GM11168 (cell line): ENCODE measurements around the gene DGLUCY.
"Not testable (repeated sequence)": the region's sequence is repeated elsewhere in the genome, so short reads cannot be mapped to it uniquely, and the experiment has no call there.

Experiments used
- in situ Hi-C: fragments of 300-500 bp; cut with MboI; formaldehyde crosslinking; loops from one replicate; pipeline ENCODE4 v1.12.0; 2022; ENCODE audit warnings: low sequenced_read_pairs; ENCODE audit not compliant: unreplicated experiment

Gene DGLUCY

GRCh38 chr14:91100102-91100501 is 13.8 kb upstream of the DGLUCY start:
- in situ Hi-C loops, result no loop called here

GRCh38 chr14:91103116-91103515 is 10.8 kb upstream of the DGLUCY start:
- in situ Hi-C loops, result no loop called here

- in situ Hi-C loops, result no loop called here
Measured at GRCh38 chr14:91108941-91109611, 4.8 kb upstream of the DGLUCY start.

GRCh38 chr14:91111443-91111842 is 2.4 kb upstream of the DGLUCY start:
- in situ Hi-C loops, result no loop called here

- in situ Hi-C loops, result no loop called here
Measured at GRCh38 chr14:91112194-91112593, 1.7 kb upstream of the DGLUCY start.

DNA sequence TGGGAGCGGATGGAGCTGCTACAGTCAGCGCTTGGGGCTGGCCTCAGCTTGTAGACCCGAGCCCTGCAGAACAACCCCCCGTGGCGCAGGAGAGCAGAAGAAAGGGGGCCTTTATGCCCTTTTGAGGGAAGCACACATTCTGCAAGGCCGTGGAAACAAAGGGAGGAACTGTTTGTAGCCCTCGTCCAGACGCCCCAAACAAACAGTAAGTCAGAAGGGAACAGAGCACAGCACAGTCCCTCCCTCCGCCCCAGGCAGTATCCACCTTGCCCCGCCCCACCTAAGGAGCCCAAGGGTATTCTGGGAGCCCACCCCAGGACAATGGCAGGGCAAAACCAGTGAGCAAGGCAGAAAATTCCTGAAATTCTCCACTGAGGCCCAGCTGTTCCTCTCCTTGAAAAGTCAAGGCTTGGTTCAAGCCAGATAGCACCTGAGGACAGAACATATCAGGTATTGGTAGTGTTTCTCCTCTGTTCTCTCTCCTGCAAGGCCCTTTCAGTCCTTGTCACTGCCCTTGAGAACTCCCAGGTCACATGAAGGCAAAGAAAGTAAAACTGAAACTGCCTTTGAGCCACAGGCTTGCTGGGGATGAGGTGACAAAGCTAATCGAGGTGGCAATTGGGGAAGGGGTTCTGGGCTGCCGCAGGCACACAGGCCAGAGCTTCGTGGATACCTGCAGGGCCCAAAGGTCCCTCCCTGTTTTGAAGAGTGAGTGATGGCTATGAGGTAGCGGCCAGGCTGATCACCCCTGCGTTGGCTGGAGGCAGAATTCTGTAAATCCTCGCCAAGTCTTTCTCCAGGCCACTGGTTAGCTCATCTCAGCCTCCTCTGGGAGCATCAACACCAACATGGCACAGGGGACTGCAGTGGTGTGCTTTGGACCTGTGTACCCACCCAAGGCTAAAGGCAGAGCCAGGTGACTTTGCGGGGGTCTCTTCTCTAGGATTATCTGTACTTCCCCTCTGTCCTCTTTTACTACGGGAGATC is 499 bp downstream of the DGLUCY start:
- in situ Hi-C loops, result no loop called here

DNA sequence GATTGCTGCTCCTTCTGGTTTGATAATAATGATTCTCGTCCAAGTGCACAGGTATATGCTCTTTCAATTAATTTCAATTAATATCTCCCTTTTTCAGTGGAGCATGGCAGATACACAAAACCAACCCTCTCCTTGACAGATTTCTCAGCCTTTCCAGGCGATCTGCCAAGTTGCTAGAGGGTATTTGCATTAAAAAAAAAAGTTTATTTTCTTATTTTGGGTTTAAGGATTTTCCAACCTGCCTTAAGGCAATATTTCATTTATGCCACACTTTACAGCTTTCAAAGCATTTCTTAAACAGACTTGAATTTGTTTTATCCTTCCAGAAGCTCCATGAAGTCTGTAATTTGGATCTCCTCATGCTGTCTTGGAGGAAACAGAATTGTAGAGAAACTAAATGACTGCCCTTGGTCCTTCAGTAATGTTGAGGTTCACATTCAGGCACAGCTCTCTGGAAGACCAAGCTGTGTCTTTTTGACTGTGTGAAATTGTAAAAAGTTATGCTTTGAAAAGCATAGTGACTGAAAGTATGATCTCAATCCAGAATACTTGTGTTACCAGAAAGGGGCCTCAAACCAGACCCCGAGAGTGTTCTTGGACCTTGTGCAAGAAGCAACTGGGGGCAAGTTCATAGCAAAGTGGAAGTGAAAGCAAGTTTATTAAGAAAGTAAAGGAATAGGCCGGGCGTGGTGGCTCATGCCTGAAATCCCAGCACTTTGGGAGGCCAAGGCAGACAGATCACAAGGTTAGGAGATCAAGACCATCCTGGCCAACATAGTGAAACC is 2.3 kb downstream of the DGLUCY start:
- in situ Hi-C loops, result no loop called here

DNA sequence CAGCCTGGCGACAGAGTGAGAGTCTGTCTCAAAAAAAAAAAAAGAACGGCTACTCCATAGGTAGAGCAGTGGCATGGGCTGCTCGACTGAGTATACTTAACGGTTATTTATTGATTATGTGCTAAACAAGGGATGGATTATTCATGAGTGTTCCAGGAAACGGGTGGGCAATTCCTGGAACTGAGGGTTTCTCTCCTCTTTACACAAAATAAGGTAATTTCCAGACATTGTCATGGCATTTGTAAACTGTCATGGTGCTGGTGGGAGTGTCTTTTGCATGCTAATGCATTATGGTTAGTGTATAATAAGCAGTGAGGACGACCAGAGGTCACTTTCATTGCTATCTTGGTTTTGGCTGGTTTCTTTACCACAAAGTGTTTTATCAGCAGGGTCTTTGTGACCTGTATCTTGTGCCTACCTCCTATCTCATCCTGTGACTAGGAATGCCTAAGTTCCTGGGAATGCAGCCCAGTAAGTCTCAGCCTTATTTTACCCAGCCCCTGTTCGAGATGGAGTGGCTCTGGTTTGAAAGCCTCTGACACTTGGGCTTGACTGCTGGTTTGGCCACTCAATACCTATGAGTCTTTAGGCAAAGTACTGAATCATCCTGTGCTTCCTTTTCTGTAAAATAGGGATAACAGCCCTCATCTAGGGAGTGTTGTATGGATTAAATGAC is 3.2 kb downstream of the DGLUCY start:
- in situ Hi-C loops, result no loop called here

GRCh38 chr14:91117960-91118359 is 4.1 kb downstream of the DGLUCY start:
- in situ Hi-C loops, result no loop called here

DNA sequence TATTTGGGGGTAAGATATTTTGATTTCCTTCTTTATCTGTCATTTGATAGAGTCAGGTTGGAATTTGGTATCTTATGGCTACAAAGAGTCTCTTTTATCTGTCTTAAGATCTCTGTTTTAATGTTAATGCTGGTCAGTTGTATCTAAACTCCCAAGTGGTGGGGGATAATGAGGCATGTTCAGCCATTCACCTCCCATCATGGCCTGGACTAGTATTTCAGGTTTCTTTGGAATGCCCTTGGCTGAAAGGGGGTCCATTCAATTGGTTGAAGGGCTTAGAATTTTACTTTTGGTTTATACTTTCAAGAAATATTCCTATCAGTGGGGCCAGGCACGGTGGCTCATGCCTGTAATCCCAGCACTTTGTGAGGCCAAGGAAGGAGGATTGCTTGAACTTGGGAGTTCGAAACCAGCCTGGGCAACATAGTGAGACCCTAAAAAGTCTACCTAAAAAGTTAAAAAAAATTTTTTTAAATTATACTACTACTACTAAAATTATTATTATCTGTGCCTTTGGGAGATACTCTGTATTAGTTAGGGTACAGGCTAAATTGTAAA is 4.7 kb downstream of the DGLUCY start:
- in situ Hi-C loops, result no loop called here

DNA sequence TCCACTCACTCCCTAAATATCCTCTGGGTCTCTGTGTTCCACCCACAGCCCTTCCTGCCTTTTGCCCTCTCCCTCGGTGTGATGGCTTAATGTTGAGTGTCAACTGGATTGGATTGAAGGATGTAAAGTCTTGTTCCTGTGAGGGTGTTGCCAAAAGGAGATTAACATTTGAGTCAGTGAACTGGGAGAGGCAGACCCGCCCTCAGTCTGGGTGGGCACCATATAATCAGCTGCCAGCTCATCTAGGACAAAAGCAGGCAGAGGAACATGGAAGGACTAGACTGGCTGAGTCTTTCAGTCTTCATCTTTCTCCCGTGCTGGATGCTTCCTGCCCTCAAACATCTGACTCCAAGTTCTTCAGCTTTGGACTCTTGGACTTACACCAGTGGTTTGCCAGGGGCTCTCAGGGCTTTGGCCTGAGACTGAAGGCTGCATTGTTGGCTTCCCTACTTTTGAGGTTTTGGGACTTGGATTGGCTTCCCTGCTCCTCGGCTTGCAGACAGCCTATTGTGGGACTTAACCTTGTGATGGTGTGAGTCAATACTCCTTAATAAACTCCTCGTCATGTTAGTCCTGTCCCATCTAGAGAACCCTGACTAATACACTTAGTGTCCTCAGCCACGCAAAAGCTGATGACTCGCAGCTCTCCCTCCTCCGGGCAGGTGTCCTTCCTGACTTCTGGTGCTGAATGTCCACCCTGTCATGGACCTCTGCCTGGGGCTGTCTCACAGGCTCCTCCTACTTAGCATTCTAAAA is 5.9 kb downstream of the DGLUCY start:
- in situ Hi-C loops, result no loop called here

DNA sequence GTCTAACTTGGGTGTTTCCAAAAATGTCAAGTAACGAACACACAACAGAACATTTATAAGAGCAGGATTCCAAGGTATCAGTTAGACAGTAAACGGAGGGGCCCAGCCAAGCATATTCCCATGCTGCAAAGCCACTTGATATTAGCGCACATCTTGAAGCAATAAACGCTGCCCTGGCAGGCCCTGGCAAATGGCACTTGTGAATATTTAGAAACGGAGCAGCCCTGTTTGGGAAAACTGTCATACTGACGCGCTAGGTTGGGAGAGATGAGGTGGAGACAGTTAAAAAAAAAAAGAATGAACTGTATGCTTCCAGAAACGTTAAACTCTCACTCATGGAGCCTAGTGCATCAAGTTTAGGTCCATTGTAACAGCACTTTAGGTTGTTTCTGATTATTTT is 9.3 kb downstream of the DGLUCY start:
- in situ Hi-C loops, result no loop called here

GRCh38 chr14:91124406-91125270 is 10.8 kb downstream of the DGLUCY start:
- in situ Hi-C loops, result not testable (repeated sequence)

DNA sequence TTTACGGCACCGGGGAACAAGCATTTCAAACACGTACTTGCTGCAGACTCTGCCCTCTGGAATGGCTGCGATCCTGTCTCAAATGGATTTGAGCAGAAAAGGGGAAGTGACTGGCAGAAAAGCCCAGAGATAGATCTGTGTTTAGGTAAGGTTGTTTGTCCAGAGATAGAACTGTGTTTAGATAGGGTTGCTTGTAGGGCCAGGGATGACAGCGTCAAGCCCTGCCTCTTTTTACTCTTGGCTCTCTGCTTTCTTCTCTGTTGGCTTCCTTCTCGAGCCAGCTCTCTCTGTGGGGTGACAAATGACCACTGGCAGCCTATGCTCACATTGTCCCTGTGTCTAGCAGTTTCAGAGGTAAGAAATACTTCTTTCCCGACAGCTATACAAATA is 11.4 kb downstream of the DGLUCY start:
- in situ Hi-C loops, result no loop called here

- in situ Hi-C loops, result no loop called here
Measured at GRCh38 chr14:91125801-91126200, 11.9 kb downstream of the DGLUCY start.

- in situ Hi-C loops, result no loop called here
Measured at GRCh38 chr14:91126761-91127160, 12.9 kb downstream of the DGLUCY start.

DNA sequence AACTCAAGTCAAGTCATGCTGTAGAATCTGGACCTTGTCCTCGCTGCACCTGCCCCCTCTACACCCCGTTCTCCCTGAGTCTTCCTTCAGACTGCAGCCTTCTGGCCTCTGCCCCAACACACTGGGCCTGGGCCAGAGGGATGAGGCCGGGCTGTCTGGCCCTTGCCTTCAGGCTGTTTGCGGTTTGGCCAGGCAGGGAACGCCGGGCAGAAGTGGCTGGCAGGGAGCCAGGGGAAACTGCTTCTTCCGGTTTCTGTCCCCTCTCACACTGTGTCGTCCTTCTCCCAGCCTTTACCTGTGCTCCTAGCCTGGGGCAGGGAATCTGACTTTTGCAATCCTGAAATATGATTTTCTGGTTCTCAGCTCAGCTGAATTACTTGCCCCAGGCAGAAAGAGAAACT is 13.5 kb downstream of the DGLUCY start:
- in situ Hi-C loops, result no loop called here

DNA sequence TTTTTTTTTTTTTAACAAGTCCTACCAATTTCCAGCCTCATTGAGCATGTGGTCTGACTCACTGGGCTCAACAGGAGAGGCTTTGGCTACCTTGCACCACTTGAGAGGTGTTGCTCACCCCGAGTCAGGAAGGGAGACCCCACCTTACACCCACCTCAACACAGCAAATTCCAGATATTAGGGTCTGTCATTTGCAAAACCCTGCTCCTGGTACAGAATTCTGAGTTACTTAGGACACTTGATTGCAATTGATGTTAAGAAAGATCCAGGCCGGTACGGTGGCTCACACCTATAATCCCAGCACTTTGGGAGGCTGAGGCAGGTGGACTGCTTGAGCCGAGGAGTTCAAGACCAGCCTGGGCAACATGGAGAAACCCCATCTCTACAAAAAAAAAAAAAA is 14.1 kb downstream of the DGLUCY start:
- in situ Hi-C loops, result no loop called here
